ENCODE results near the gene MYO5C.
"Not testable (repeated sequence)": the region's sequence is repeated elsewhere in the genome, so short reads cannot be mapped to it uniquely, and the experiment has no call there.

Gene MYO5C

DNA sequence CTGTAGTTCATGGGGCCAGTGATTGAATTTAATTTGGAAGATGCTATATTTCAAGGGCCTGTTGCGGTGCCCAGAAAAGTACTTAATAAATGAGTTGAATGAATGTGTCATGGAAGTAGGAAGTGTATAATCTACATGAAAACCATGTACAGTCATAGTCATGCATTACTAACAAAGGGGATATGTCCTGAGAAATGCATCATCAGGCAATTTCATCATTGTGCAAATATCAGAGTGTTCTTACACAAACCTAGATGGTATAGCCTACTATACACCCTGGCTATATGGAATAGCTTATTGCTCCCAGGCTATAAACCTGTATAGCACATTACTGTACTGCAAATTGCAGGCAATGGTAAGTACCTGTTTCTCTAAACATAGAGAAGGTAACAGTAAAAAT, 10.7 kb upstream of the MYO5C start:
- DNase-seq (ENCODE audit: low read depth) = peak; percentile 33

DNA sequence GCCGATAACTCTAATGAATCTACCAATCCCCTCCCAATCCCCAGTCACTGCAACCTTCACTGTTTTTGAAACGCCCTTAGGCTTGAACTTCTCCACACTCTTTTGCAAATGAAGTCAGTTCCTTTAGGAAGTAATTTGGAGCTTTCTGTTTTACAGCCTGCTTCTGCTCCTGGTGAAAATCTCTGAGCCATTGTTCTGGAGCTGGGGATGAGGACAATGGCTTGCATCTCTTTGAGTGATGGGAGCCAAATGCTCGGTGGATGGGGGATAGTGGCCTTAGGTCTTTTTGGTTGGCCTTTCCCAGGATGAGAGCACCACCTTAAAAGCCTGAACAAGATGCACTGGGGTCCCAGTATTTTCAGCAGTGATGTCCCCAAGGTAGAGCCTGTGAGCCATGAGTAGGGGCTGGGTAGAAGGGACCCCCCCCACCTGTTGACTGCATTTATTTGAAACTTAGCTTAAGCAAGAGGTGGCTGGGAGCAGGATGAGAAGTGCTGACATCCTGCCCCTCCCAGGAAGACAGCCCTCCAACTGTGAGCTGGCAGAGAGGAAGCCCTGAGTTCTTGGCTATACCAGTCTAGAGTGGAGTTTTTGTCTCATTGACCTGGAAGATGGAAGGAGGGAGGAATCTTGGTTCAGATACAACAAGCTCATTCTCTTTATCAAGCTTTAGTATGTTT, 7.6 kb upstream of the MYO5C start:
- DNase-seq (ENCODE audit: low read depth) = no peak

GRCh38 chr15:52301265-52301847, 5.8 kb upstream of the MYO5C start:
- no peak for DNase-seq (ENCODE audit: low read depth)

GRCh38 chr15:52294881-52295420, 653 bp downstream of the MYO5C start:
- no peak for DNase-seq (ENCODE audit: low read depth)

DNA sequence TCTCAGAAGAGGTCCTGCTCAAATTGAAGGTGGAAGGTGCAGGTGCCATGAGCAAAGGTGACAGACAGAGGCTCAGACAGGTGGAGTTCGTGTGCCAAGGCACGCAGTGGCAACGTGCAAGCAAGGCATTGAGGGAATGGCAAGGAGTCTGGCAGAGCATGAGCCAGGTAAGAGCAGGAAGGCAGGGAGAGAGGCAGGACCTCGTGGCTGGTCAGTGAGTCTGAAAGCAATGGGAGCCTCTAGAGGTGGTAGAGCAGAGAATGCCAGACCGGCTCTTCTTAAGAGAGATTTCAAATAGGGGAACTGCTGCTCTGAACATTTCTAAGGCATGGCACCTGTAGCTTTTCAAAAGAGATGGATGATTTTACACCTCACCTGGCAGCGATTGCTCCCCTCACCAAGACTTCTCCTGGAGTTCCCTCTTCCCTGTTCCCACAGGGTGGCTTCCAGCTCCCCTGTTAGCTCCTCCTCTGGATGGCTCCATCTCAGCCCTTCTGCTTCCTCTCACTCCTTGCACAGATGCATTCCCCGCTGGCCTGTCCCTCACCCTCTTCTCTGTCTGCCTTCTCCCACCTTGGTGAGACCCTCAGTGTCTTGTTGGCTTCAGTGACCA, 2.7 kb downstream of the MYO5C start:
- no peak for DNase-seq (ENCODE audit: low read depth)

DNA sequence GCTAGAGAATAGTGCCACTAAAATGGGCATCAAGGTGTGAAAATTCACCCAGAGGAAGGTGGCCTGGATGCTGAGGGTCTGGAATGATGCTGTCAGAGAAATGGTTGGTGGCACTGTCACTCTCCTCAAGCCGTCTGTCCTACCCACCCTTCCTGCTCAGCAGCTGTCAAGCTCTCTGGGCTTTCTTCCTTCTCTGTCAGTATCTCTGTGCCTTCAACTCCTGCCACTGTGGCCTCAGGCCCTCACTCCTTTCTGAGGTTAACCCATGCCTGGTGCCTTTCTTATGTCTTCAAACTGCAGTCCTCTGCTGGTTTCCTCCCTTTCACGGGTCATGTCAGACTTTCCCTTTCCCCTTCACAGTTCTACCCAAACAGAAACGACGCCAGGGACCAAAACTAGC, 4.4 kb downstream of the MYO5C start:
- DNase-seq (ENCODE audit: low read depth) = no peak

- DNase-seq (ENCODE audit: low read depth) = no peak
Observed at GRCh38 chr15:52290800-52291199, 4.8 kb downstream of the MYO5C start.

DNA sequence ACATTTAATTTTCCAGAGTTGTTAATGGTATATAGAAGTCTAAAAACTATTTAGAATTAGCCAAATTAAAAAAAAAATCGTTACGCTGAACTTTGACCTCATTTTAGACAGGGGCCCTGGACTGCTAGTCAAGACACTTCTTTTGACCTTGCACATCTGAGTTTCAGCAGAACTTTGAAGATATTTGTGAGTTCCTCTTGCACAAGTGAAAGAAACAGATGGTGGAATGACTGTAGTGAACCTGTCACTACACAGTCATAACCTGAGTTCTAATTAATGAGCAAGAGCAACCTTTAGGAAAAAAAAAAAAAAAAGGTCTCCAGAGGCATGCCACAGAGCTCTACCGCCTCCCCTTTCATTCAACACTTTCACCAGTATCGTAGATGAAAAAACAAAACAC, 5.3 kb downstream of the MYO5C start:
- DNase-seq (ENCODE audit: low read depth) = no peak

- DNase-seq (ENCODE audit: low read depth) = no peak
Observed at GRCh38 chr15:52289629-52290081, 5.9 kb downstream of the MYO5C start.

DNA sequence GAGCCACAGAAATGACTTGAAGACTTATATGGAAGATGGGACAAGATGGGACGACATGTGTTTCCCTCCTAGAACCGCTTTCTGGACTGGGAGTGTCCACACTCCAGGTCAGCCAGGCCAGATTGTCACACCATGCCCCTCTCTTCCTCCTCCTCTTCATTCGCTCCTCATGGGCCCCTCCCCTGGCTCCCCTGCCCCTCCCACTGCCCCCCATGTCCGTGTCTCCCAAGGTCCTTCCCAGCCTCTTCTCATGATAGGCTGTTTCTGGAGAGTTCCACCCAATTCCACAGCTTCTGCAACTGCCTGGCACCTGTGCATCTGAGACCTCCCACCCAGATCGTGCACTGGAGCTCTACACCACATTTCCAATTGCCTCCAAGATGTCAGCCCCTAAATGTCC, 6.6 kb downstream of the MYO5C start:
- DNase-seq (ENCODE audit: low read depth) = no peak

DNA sequence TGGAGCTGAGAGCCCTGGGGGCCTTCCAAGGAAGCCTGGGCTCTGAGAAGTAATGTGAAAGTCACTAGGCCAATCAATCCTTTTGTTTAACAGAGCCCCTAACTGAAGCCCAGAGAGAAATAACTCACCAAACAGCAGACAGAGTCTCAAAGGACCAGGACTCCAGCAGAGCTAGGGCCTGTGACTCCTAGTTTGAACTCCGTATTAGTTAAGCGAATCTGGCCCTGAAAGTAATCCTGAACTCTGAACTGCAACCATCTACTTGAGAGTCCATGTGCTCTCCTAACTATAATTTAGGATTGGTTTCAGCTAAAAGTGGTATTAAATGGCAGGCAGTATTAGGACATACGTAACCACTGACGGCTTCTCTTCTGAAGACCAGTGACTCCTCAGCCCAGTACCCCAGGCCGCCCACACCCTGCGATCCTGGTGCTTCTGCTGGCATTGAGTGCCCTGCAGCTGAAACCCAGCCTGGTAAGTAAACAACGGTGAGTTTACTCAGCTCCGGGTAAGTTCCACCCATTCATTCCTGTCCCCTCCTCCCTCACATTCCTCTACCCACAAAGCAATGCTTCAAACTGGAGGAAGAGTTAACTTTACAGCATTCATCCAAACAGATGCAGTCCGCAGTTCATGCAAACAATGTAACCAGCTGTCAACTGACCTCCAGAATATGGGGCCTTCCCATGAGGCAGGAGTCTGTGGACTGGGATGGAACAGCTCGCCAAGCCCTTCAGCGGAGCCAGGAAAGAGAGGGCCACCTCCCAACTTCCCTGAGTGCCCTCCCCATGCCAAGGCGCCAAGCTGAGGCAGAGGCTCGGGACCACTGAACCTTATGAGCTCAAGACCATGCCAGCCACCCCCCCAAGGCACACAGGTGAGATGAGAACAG, 7.3 kb downstream of the MYO5C start:
- peak; percentile 16 for DNase-seq (ENCODE audit: low read depth)

- no peak for DNase-seq (ENCODE audit: low read depth)
Observed at GRCh38 chr15:52287114-52287513, 8.5 kb downstream of the MYO5C start.

DNA sequence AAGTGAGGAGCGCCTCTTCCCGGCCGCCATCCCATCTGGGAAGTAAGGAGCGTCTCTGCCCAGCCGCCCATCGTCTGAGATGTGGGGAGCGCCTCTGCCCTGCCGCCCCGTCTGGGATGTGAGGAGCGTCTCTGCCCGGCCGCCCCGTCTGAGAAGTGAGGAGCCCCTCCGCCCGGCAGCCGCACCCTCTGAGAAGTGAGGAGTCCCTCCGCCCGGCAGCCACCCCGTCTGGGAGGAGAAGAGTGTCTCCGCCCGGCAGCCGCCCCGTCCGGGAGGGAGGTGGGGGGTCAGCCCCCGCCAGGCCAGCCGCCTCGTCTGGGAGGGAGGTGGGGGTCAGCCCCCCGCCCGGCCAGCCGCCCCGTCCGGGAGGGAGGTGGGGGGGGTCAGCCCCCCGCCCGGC, 9.7 kb downstream of the MYO5C start:
- DNase-seq (ENCODE audit: low read depth) = not testable (repeated sequence)

GRCh38 chr15:52284164-52284563, 11.4 kb downstream of the MYO5C start:
- DNase-seq (ENCODE audit: low read depth) = peak; percentile 38

GRCh38 chr15:52283281-52283680, 12.3 kb downstream of the MYO5C start:
- no peak for DNase-seq (ENCODE audit: low read depth)

DNA sequence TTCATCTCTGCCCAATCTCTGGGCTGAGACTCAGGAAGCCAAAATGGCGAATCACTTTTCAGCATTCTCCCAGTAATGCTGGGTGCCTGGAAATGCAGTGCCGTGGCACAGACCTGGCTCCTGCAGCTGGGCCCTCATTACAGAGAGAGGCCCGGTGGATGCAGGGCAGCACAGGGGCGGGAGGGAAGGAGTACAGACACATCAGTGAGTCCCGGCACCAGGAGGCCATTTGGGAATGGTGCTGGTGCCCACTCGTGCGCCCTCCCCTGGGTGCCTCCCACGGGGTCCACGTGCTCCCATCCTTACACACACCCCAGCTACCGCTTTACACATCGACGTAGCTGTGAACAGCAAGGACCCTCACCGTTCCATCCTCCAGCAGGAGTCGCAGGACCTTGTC, 13.2 kb downstream of the MYO5C start:
- no peak for DNase-seq (ENCODE audit: low read depth)

GRCh38 chr15:52281085-52282035, 14.2 kb downstream of the MYO5C start:
- DNase-seq (ENCODE audit: low read depth) = no peak

DNA sequence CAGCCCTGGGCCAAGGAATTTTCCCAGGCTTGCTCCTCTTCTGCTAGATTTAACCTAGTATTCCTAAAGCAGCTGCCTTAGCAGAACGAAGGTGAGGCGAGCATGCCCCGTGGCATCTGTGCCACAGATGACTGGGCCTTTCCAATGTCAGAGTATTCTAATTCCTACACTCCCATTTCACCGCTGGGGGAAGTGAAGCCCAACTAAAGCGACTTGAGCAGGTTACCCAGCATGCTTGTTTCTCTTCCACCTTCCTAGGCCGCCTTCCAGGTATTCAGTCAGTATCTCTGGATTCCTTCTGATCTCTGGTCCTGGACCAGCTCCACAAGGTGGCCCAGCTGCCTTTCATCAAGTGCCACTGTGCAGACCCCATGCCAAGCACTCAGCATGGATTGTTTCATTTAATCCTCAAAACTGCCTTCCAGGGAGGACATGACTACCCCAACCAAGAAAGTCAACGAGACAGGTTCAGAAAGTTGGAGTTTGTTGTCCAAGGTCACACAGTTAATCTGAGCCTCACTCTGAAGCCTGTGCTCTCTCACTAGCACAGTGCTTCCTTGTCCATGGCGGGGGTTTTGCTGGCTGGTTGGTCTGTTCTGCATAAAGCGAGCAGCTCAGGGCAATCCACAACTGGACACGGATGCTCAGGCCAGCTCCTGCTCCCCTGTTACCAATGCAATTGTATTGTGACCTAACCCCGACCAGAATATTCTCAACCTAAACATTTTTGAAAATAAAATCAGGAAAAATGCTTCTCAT, 15.1 kb downstream of the MYO5C start:
- DNase-seq (ENCODE audit: low read depth) = no peak

DNA sequence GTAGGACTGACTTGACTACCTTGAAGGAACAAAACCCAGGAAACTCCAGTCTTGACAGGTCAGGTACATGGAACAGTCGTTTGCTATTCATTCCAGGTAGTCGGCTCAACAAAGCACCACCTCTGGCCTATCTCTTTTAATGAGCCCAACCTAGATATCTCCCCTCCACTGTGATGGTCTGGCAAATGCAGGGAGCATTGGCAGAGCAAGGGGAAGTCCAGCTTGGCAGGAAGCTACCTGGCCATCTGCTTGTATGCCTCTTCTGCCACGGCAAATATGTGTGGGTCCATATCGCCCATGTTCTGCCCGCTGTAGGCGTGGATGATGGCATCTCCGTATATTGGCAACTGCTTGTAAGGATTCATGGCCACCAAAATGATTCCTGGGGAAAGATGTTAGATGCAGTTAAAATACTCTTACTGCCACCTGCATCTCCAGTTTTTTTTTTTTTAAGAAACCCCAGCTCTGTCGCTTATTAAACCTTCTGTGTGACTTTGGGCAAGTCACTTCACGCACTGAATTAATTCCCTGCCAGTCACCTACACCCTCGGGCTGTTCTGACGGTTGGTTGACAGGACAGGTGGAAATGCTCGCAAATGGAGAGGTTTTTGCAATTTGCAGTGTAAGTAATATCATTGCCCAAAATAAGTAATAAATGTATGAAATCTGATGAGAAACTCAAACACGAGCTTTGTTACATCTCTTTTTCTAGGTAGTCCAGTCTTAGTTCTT, 16.8 kb downstream of the MYO5C start:
- no peak for DNase-seq (ENCODE audit: low read depth)

DNA sequence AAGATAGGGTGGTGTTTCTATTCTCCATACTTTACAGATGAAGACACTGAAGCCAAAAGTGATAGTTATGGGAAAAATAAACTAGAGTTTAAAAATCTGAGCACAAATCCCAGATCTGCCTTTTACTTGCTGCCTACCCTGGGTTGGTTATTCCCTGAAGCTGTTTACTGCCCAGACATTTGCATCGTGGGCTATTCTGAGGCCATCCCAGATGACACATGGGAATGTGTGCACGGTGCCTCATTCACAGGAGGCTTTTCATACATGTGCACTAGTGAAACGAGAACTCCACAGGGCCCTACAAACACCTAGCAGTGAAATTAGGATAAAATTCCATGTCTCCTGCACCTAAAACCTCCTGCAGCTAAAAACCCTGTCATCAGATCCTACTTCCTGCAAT, 17.5 kb downstream of the MYO5C start:
- DNase-seq (ENCODE audit: low read depth) = no peak
